NCI-H1436 (cell line): ENCODE data around the gene CADPS2.
"Not testable (repeated sequence)": the region's sequence is repeated elsewhere in the genome, so short reads cannot be mapped to it uniquely, and the experiment has no call there.

Experiments used
- DNase-seq: peaks from one replicate; lab custom pipeline; 2025; lab: John Stamatoyannopoulos, UW

Gene CADPS2

GRCh38 chr7:122849957-122850328 is 36.3 kb downstream of the CADPS2 start:
- no peak for DNase-seq

GRCh38 chr7:122849322-122849956 is 36.8 kb downstream of the CADPS2 start:
- no peak for DNase-seq

GRCh38 chr7:122847871-122848473 is 38.3 kb downstream of the CADPS2 start:
- DNase-seq = no peak

DNA sequence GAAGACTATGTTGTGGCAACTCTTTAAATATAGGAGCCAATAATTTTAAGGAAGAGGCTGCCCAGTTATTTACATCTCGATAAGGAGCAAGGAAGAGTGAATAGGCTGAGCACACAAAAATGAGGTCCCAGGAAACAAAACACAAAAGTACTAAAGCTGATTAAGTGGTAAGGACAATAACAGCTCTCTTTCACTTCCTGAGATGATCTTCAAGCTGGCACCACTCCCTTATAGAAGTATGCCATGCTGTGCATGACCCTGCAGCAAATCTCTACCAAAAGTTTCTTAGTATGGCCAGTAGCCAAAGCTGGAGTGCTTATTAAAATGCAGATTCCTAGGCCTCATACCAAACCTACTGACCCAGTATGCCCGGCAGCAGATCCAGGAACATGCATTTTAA is 39.7 kb downstream of the CADPS2 start:
- DNase-seq = no peak

GRCh38 chr7:122845286-122845685 is 41.0 kb downstream of the CADPS2 start:
- DNase-seq = no peak

DNA sequence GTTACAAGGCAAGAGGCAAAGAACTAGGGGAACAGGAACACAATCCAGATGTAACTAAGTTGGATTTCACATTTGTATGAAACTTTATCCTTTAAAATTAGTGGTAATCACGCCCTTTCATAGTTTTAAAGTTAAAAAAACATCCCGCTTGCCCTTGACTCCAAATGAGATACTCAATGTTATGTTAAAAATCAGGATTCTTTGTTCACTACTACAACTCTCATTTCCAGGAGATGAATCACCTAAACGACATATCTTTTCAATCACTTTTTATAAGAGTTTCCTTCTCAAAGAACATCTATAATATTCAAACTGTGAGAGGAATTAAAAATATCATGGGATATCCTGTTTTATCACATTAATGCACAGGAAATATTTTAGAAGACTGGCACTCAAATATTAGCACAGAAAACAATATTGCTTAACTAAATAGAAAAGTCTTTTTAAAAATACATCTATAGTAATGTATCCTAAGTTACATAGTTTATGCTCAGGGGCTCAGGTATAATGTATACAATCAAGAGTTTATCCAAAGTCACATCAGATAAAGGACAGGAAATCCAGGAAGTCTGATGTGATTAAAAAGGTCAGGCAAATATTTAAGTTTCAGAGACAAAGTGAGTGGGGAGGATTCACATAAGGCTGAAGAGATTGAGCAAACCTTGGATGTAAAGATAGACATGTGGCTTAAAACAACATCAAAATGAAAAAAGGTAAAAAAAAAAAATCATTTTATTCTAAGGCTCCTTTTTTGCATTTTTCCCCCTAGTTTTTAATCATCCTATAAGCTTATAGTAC is 41.9 kb downstream of the CADPS2 start:
- no peak for DNase-seq

- DNase-seq = no peak
Observed at GRCh38 chr7:122842971-122843370, 43.3 kb downstream of the CADPS2 start.

DNA sequence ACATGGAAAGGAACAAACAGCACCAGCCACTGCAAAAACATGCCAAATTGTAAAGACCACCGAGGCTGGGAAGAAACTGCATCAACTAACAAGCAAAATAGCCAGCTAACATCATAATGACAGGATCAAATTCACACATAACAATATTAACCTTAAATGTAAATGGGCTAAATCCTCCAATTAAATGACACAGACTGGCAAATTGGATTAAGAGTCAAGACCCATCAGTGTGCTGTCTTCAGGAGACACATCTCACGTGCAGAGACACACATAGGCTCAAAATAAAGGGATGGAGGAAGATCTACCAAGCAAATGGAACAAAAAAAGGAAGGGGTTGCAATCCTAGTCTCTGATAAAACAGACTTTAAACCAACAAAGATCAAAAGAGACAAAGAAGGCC is 50.0 kb downstream of the CADPS2 start:
- DNase-seq = not testable (repeated sequence)

DNA sequence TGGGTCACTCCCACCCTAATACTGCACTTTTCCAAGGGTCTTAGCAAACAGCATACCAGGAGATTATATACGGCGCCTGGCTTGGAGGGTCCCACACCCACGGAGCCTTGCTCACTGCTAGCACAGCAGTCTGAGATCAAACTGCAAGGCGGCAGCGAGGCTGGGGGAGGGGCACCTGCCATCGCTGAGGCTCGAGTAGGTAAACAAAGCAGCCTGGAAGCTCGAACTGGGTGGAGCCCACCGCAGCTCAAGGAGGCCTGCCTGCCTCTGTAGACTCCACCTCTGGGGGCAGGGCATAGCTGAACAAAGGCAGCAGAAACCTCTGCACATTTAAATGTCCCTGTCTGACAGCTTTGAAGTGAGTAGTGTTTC is 51.7 kb downstream of the CADPS2 start:
- not testable (repeated sequence) for DNase-seq

DNA sequence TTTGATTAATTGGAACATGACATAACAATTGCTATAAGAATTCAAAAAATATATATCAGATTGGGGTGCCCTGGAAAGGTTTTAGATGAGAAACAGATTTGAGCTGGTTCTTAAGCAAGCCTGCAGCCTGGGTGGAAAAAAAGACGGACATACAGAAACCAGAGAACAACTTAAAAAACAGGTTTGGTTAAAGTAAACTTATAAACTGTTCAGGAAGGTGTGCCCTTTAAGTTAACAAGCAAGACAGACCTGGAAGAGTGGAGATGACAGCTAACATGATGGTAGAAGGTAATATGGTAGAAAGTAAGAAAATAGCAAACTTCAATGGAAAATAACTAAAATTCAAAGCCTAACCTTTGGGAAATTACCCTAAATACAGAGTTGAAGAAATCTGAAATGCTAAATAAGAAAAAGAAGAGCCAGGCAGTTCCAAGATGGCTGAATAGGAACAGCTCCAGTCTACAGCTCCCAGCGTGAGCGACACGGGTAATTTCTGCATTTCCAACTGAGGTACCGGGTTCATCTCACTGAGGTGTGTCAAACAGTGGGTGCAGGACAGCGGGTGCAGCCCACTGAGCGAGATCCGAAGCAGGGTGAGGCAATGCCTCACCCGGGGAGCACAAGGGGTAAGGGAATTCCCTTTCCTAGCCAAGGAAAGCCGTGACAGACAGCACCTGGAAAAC is 52.2 kb downstream of the CADPS2 start:
- no peak for DNase-seq

- no peak for DNase-seq
Observed at GRCh38 chr7:122831436-122831835, 54.8 kb downstream of the CADPS2 start.

- no peak for DNase-seq
Observed at GRCh38 chr7:122829962-122830361, 56.3 kb downstream of the CADPS2 start.

DNA sequence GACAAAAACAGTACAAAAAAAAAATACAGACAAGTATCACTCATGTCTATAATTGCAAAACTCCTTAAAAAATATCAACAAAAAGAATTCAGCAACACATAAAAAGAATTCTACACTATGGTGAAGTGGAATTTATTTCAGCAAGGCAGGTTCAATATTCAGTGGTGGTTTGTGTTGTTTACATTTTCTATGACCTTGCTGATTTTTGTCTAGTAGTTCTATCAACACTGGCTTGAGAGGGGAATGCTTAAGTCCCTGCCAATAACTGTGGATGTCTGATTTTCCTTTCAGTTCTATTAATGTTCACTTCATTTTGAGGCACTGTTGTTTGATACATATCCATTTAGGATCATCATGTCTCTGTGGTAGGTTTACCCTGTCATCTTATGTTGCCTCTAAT is 58.5 kb downstream of the CADPS2 start:
- no peak for DNase-seq

DNA sequence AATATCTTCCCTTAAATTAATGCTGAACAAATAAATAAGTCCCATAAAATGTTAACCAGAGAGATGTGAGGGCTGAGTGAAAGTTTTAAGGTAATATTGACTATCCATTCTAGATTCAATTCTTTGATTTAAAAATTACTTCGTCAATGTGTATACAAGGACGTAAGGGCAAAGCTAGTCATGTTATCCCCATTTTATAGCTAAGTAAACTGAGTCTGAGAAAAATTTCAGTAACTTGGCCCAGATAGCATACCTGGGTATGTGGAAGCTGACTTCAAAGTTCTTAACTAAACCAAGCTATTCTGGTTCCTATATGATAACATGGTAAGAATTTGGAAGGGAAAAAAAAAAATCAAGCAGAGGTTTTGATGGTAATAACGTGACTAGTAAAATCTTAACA is 72.4 kb downstream of the CADPS2 start:
- no peak for DNase-seq

DNA sequence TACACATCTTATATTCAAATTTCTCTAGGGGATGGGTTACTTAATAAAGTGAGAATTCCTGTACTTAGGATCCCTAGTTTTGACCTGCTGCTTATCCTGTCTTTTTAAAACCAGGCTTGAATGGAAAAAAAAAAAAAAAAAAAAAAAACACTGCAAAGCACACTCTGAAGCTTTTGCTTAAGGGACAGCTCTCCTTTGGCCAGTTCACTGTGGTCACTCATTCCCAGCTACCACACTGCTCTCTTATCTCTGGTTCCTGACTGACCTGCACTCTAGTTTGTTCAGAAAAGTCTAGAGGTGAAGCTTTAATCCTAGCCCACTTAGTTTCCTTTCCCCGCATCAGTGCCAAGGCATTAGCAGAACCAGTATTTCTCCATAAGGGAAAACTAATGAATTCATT is 82.4 kb downstream of the CADPS2 start:
- no peak for DNase-seq

- DNase-seq = no peak
Observed at GRCh38 chr7:122803323-122803722, 82.9 kb downstream of the CADPS2 start.

DNA sequence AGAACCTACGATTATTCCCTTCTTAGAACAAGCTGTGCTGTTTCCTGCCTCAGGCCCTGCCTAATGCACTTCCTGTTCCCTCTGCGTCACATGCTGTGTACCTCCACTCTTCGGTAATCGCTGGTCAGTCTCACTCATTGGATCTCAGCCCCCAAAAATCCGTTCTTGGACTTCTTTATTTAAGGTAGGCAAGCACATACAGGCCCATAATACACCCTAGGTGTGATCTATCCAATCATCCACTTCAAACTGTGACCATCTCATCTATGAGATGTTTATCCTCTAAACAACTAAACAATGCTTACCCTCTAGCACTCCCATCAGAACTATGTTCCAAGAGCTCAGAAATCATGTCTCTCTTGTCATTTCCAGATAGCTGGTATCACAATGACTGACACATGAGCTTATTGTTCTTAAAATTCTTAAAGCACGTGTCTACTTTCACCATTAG is 83.9 kb downstream of the CADPS2 start:
- peak; percentile 33 for DNase-seq

- DNase-seq = no peak
Observed at GRCh38 chr7:122791959-122792545, 94.2 kb downstream of the CADPS2 start.

- DNase-seq = peak; percentile 80
Observed at GRCh38 chr7:122790591-122790990, 95.7 kb downstream of the CADPS2 start.

DNA sequence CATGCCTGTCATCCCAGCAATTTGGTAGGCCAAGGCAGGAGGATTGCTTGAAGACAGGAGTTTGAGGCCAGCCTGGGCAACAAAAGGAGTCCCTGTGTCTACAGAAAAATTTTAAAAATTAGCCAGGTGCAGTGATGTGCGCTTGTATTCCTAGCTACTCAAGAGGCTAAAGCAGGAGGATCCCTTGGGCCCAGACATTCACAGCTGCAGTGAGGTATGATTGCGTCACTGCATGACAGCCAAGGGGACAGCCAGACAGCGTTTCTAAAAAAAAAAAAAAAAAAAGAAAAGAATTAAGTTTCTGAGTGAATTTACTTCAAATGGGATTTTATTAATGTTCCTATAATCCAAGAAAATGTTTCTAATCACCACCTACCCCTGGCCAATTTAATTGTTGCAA is 96.1 kb downstream of the CADPS2 start:
- DNase-seq = peak; percentile 87

DNA sequence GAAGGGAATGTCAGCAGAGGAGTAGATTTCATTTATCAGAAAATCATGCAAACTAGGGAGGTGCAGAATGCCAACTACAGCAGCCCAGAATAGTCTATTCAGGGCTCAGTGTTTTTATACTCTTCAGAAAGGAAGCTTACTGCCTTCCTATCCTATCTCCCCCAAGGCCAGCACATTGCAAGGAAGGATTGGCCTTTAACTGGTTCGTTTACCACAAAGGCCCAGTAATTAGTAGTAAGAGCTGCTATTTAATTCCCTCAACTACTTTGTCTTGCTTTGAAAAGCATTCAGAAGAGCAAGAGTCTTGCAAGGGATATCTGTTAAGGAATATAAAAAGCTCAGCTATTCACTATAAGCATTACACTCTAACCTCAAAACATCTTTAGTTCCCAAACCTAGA is 97.1 kb downstream of the CADPS2 start:
- no peak for DNase-seq

GRCh38 chr7:122770686-122771335 is 115.4 kb downstream of the CADPS2 start:
- DNase-seq = no peak
